BJ (cell line): ENCODE data around the gene MGAT4A. TPM values are rescaled to one million over a fixed set of nuclear protein-coding genes. Genes with fewer than 3 reads are reported as not detected.

Experiments used
- CTCF ChIA-PET: fragments of 350-600 bp; formaldehyde crosslinking; extraction: SDS; loops from one replicate; lab custom pipeline; 2021; ENCODE audit warnings: antibody characterized with exemption, inconsistent platforms; lab: Yijun Ruan, JAX
- POLR2A ChIA-PET: fragments of 300-600 bp; sonication (Branson Sonifier 250); formaldehyde crosslinking; extraction: SDS; loops from one replicate; lab custom pipeline; 2021; ENCODE audit warnings: antibody characterized with exemption; lab: Charles Lee
- DNase-seq: peaks from one replicate; pipeline ENCODE4 v3.0.0-alpha.2; 2011; ENCODE audit warnings: low read depth
- H3K27me3 ChIP-seq: 2 replicates; pipeline ENCODE4 v1.6.0; 2011; ENCODE audit warnings: low read length; ENCODE audit not compliant: control insufficient read depth, insufficient read depth
- H3K36me3 ChIP-seq: 2 replicates; pipeline ENCODE4 v1.5.1; 2011; ENCODE audit warnings: low read length; ENCODE audit not compliant: control insufficient read depth, insufficient read depth
- H3K4me3 ChIP-seq: 2 replicates; pipeline ENCODE4 v1.5.1; 2011; ENCODE audit warnings: low read depth, mild to moderate bottlenecking, control low read depth, low read length
- CTCF ChIP-seq: IDR thresholded peaks from 2 replicates; pipeline ENCODE4 v1.5.1; 2011; ENCODE audit warnings: low read depth, mild to moderate bottlenecking, control low read depth, inconsistent platforms, low read length, moderate library complexity; ENCODE audit not compliant: insufficient read depth
- polyA plus RNA-seq: library from polyadenylated mRNA; depleted of rRNA; stranded (reverse); fragments of >200 nt; gene quantifications from 2 replicates; pipeline ENCODE4 v1.2.3, GENCODE V29; 2011

Gene MGAT4A
- polyA plus RNA-seq, 1 experiment: not detected

- H3K36me3 ChIP-seq: no peaks in the 10 kb centered on the region
- ChIA-PET CTCF (no interaction called here), POLR2A (no interaction called here)
- no peak for DNase-seq
- no peak for TF ChIP-seq CTCF
- H3K27me3 ChIP-seq: no peaks in the 10 kb centered on the region
- no peak overlapping the region for H3K4me3 ChIP-seq
Measured at GRCh38 chr2:98764499-98764898, 33.6 kb upstream of the MGAT4A start.

GRCh38 chr2:98763209-98763951, 32.4 kb upstream of the MGAT4A start:
- TF ChIP-seq CTCF: no peak
- DNase-seq: no peak
- Histone ChIP-seq H3K36me3 (no peaks in the 10 kb centered on the region), H3K27me3 (no peaks in the 10 kb centered on the region), H3K4me3 (no peak overlapping the region)
- ChIA-PET CTCF (no interaction called here), POLR2A (interaction anchor here (0.5 kb wide), 1 partner anchor 1101 kb away, joined by 4 read pairs; no protein-coding TSS in a partner anchor)

GRCh38 chr2:98761909-98762308, 31.0 kb upstream of the MGAT4A start:
- Histone ChIP-seq H3K4me3 (no peak overlapping the region), H3K36me3 (no peaks in the 10 kb centered on the region), H3K27me3 (no peaks in the 10 kb centered on the region)
- no peak for DNase-seq
- ChIA-PET POLR2A (no interaction called here), CTCF (no interaction called here)
- TF ChIP-seq CTCF: no peak

GRCh38 chr2:98761267-98761781, 30.4 kb upstream of the MGAT4A start:
- DNase-seq: no peak
- no peaks in the 10 kb centered on the region for H3K27me3 ChIP-seq
- no peak for TF ChIP-seq CTCF
- ChIA-PET POLR2A (no interaction called here), CTCF (no interaction called here)
- H3K4me3 ChIP-seq: no peak overlapping the region
- H3K36me3 ChIP-seq: no peaks in the 10 kb centered on the region

- Histone ChIP-seq H3K36me3 (no peaks in the 10 kb centered on the region), H3K4me3 (no peak overlapping the region), H3K27me3 (peaks cover 1% of the 10 kb centered on the region)
- CTCF ChIA-PET: no interaction called here
- POLR2A ChIA-PET: interaction anchor here (0.5 kb wide), 1 partner anchor 39 kb away, joined by 3 read pairs; no protein-coding TSS in a partner anchor
- DNase-seq: no peak
- no peak for TF ChIP-seq CTCF
Measured at GRCh38 chr2:98759827-98760625, 29.1 kb upstream of the MGAT4A start.
